GM06990 (cell line): ENCODE results near the gene PTPRN2.

Experiments
- DNase-seq: peaks from one replicate; pipeline ENCODE4 v3.0.0-alpha.2; 2011; ENCODE audit not compliant: insufficient read length; ENCODE audit errors: extremely low read depth
- H3K27me3 ChIP-seq: replicated peaks from 2 replicates; pipeline ENCODE4 v1.6.0; 2011; ENCODE audit warnings: low read length; ENCODE audit not compliant: control insufficient read depth, insufficient read depth
- H3K36me3 ChIP-seq: 2 replicates; pipeline ENCODE4 v1.5.1; 2011; ENCODE audit warnings: low read length; ENCODE audit not compliant: control insufficient read depth, insufficient read depth
- H3K4me3 ChIP-seq: replicated peaks from 2 replicates; pipeline ENCODE4 v1.5.1; 2011; ENCODE audit warnings: low read depth, mild to moderate bottlenecking, control low read depth, low read length
- CTCF ChIP-seq: IDR thresholded peaks from 2 replicates; pipeline ENCODE4 v1.5.1; 2011; ENCODE audit warnings: low read length, control low read depth, mild to moderate bottlenecking, inconsistent platforms; ENCODE audit not compliant: insufficient read depth, poor library complexity, severe bottlenecking

The PTPRN2 gene

GRCh38 chr7:158125091-158125490 is 462.5 kb downstream of the PTPRN2 start:
- no peak for TF ChIP-seq CTCF
- Histone ChIP-seq H3K27me3 (no peaks in the 10 kb centered on the region), H3K4me3 (no peak overlapping the region), H3K36me3 (no peaks in the 10 kb centered on the region)
- no peak for DNase-seq

GRCh38 chr7:158124671-158125079 is 462.9 kb downstream of the PTPRN2 start:
- no peaks in the 10 kb centered on the region for H3K36me3 ChIP-seq
- no peak overlapping the region for H3K4me3 ChIP-seq
- TF ChIP-seq CTCF: no peak
- H3K27me3 ChIP-seq: no peaks in the 10 kb centered on the region
- no peak for DNase-seq

- DNase-seq: no peak
- no peaks in the 10 kb centered on the region for H3K27me3 ChIP-seq
- no peak for TF ChIP-seq CTCF
- no peaks in the 10 kb centered on the region for H3K36me3 ChIP-seq
- no peak overlapping the region for H3K4me3 ChIP-seq
Measured at GRCh38 chr7:158123753-158124152, 463.9 kb downstream of the PTPRN2 start.

- no peak for DNase-seq
- no peak for TF ChIP-seq CTCF
- no peaks in the 10 kb centered on the region for H3K36me3 ChIP-seq
- H3K4me3 ChIP-seq: no peak overlapping the region
- H3K27me3 ChIP-seq: no peaks in the 10 kb centered on the region
Measured at GRCh38 chr7:158123214-158123613, 464.4 kb downstream of the PTPRN2 start.

GRCh38 chr7:158121441-158122045 is 466.1 kb downstream of the PTPRN2 start:
- TF ChIP-seq CTCF: no peak
- Histone ChIP-seq H3K4me3 (no peak overlapping the region), H3K27me3 (no peaks in the 10 kb centered on the region), H3K36me3 (no peaks in the 10 kb centered on the region)
- no peak for DNase-seq

- no peaks in the 10 kb centered on the region for H3K36me3 ChIP-seq
- no peak for DNase-seq
- TF ChIP-seq CTCF: no peak
- no peaks in the 10 kb centered on the region for H3K27me3 ChIP-seq
- H3K4me3 ChIP-seq: no peak overlapping the region
Measured at GRCh38 chr7:158120716-158121115, 466.9 kb downstream of the PTPRN2 start.
